Iris pigment epithelial cell (primary cell): ENCODE data around the gene CCNT2.
A peak's percentile ranks its signal among the peaks of the same experiment; 100 is the strongest.
"Not testable (repeated sequence)": the region's sequence is repeated elsewhere in the genome, so short reads cannot be mapped to it uniquely, and the experiment has no call there.

ENCODE experiments used
- DNase-seq: peaks from one replicate; pipeline ENCODE4 v3.0.0-alpha.2; 2011; ENCODE audit warnings: low read depth

Gene CCNT2

GRCh38 chr2:134919341-134920210 lies 954 bp downstream of the CCNT2 start:
- DNase-seq, result peak; percentile 31

GRCh38 chr2:134924912-134925311 lies 6.3 kb downstream of the CCNT2 start:
- no peak for DNase-seq

- DNase-seq, result peak; percentile 12
These were observed 7.8 kb downstream of the CCNT2 start for GRCh38 chr2:134926231-134926931.

- DNase-seq, result peak; percentile 79
These were observed 8.6 kb downstream of the CCNT2 start for GRCh38 chr2:134927195-134927594.

GRCh38 chr2:134932864-134933526 lies 14.4 kb downstream of the CCNT2 start:
- DNase-seq, result no peak

GRCh38 chr2:134933732-134934131 lies 15.1 kb downstream of the CCNT2 start:
- no peak for DNase-seq

GRCh38 chr2:134934150-134934549 lies 15.5 kb downstream of the CCNT2 start:
- DNase-seq, result no peak

GRCh38 chr2:134934641-134935040 lies 16.0 kb downstream of the CCNT2 start:
- DNase-seq, result peak; percentile 52

GRCh38 chr2:134936691-134937090 lies 18.1 kb downstream of the CCNT2 start:
- DNase-seq, result no peak

GRCh38 chr2:134943540-134943939 lies 24.9 kb downstream of the CCNT2 start:
- DNase-seq, result no peak

- no peak for DNase-seq
These were observed 26.4 kb downstream of the CCNT2 start for GRCh38 chr2:134944975-134945374.

GRCh38 chr2:134946073-134946472 lies 27.5 kb downstream of the CCNT2 start:
- DNase-seq, result no peak

GRCh38 chr2:134949981-134950708 lies 31.5 kb downstream of the CCNT2 start:
- DNase-seq, result no peak

- no peak for DNase-seq
These were observed 32.3 kb downstream of the CCNT2 start for GRCh38 chr2:134950886-134951285.

GRCh38 chr2:134952608-134953007 lies 34.0 kb downstream of the CCNT2 start:
- peak; percentile 43 for DNase-seq

- no peak for DNase-seq
These were observed 35.4 kb downstream of the CCNT2 start for GRCh38 chr2:134954065-134954464.

- DNase-seq, result no peak
These were observed 37.1 kb downstream of the CCNT2 start for GRCh38 chr2:134955744-134956143.

- no peak for DNase-seq
These were observed 38.9 kb downstream of the CCNT2 start for GRCh38 chr2:134957477-134957876.

- DNase-seq, result not testable (repeated sequence)
These were observed 48.5 kb downstream of the CCNT2 start for GRCh38 chr2:134967166-134967565.

- DNase-seq, result no peak
These were observed 54.9 kb downstream of the CCNT2 start for GRCh38 chr2:134973241-134974138.
